Stomach (tissue), 4 donors: ENCODE data around the gene LIPG.

ENCODE experiments used
- CTCF ChIP-seq, 7 experiments: fragments of 450-650 bp in 4 of 7; fragments of 200-600 bp in 3 of 7; sonication (generic) in 3 of 7; IDR thresholded peaks; one replicate each; pipeline ENCODE4 v1.5.1; 2016 to 2019; ENCODE audit warnings: antibody characterized with exemption in 7 of 7, control low read depth in 2 of 7, mild to moderate bottlenecking in 1 of 7
- POLR2A ChIP-seq, 4 donors: fragments of 450-650 bp; IDR thresholded peaks; one replicate each; pipeline ENCODE4 v1.6.1; 2016; ENCODE audit warnings: antibody characterized with exemption in 4 of 4, control low read depth in 2 of 4, mild to moderate bottlenecking in 1 of 4, moderate library complexity in 1 of 4

DNA sequence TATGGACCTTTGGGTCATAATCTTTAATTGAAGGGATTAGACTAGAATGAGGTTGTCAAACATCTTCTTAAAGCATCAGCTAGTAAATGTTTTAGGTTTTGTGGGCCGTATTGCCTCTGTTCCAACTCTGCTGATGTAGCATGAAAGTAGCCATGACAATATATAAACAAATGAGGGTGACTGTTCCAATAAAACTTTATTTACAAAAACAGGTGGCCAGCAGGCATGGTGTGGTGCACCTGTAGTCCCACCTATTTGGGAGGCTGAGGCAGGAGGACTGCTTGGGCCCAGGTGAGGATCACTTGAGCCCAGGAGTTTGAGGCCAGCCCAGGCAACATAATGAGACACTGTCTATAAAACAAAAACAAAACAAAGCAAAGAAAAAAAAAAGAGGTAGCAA, 18.4 kb downstream of the LIPG start:
- TF ChIP-seq CTCF (IDR thresholded peaks at IDR 0.05) (no peak), POLR2A (IDR thresholded peaks at IDR 0.05) (no peak)
